ENCODE measurements around the gene PPP4R2. TPM values are rescaled to one million over a fixed set of nuclear protein-coding genes. Genes with fewer than 3 reads are reported as not detected.

The PPP4R2 gene
- total and polyA plus RNA-seq, 5 experiments from 2014 or later = 28.3 to 65.1 (median 46.1) TPM

DNA sequence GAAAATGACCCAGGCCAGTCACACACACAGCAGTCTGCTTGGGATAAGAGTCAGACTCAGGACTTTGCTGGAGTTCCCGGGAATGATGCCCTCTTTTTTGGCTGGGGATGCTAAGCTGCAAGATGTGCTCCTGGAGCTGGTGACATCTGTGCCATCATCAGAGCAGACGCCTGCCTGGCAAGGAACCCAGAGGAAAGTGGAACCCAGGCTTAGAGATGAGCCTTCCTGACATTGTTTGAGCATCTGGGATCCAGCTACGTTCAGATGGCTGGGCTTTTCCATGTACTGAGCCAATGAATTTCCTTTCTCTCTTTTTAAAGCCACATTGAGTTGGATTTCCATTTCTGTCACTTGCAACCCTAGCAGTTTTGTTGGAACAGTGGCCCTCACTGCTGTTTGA, 118.1 kb downstream of the PPP4R2 start:
- ATAC-seq (no peak), DNase-seq (no peak)
- Mint-ChIP-seq H3K27me3 (peaks cover 7 to 26% (median 17%) of the 10 kb centered on the region in 5 donors), H3K27ac (no peak overlapping the region), H3K9me3 (no peaks in the 10 kb centered on the region), H3K36me3 (no peaks in the 10 kb centered on the region), H3K4me3 (no peak overlapping the region), H3K4me1 (peaks cover 0 to 2% (median 0%) of the 10 kb centered on the region in 4 donors)
- POLR2A ChIA-PET = no interaction called here

DNA sequence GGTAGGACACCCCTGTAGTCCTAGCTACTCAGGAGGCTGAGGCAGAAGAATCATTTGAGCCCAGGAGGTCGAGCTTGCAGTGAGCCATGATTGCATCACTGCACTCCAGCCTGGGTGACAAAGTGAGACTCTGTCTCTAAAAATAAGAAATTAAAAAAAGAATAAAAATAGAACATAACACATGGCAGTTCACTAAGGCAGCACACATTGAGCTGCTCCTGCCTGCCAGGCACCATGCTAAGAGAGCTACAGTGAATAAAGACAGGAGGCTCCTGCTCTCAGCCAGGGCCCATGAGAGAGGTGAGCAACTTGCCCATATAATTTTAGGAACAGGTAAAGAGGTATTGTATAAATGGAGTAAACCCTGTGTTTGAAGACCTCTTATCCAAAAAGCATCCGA, 119.2 kb downstream of the PPP4R2 start:
- Mint-ChIP-seq H3K36me3 (no peaks in the 10 kb centered on the region), H3K27me3 (peaks cover 4 to 17% (median 14%) of the 10 kb centered on the region in 5 donors), H3K4me1 (peaks cover 0 to 2% (median 0%) of the 10 kb centered on the region in 4 donors), H3K4me3 (no peak overlapping the region), H3K27ac (no peak overlapping the region), H3K9me3 (no peaks in the 10 kb centered on the region)
- POLR2A ChIA-PET = no interaction called here
- DNase-seq (no peak), ATAC-seq (no peak)

Other genes starting within 250 kb of the PPP4R2 start
- gene SHQ1, start 148.4 kb upstream of the PPP4R2 start, total RNA-seq = 10 to 100 TPM; 23.4 to 26.4 TPM
- gene SHQ1, start 148.4 kb upstream of the PPP4R2 start, polyA plus RNA-seq = 10 to 100 TPM; 14.8 to 22.7 (median 16.5) TPM
- not detected for gene GXYLT2, start 108.8 kb upstream of the PPP4R2 start, total RNA-seq
- not detected for gene GXYLT2, start 108.8 kb upstream of the PPP4R2 start, polyA plus RNA-seq
- gene EBLN2, start 64.8 kb downstream of the PPP4R2 start, total RNA-seq = 1 to 10 TPM; 8.7 to 8.9 TPM
- under 1 TPM; 0.21 to 0.60 (median 0.48) TPM for gene EBLN2, start 64.8 kb downstream of the PPP4R2 start, polyA plus RNA-seq